Measurements from ENCODE around the gene HAUS6. TPM values are rescaled to one million over a fixed set of nuclear protein-coding genes. Genes with fewer than 3 reads are reported as not detected.
"Not testable (repeated sequence)": the region's sequence is repeated elsewhere in the genome, so short reads cannot be mapped to it uniquely, and the experiment has no call there.

The HAUS6 gene
- total and polyA plus RNA-seq, 2 of the 4 experiments (the other 2 are of a cell fraction), result 5.8 to 13.3 TPM

DNA sequence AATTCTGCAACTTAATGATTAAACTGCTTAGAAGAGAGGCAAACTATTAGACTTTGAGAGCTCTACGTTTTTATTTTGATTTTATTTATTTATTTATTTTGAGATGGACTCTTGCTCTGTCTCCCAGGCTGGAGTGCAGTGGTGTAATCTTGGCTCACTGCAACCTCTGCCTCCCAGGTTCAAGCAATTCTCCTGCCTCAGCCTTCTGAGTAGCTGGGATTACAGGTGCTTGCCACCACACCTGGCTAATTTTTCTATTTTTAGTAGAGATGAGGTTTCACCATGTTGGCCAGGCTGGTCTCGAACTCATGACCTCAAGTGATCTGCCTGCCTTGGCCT, 49.4 kb upstream of the HAUS6 start:
- WGBS, 2 experiments (ENCODE audit: extremely low coverage in 2 of 2, insufficient read length in 1 of 2), result no CpG with 5 or more reads among the region's 2 CpGs
- H2AFZ ChIP-seq (replicated peaks; ENCODE audit: low read length, poor library complexity); H3K9ac ChIP-seq (ENCODE audit: low read depth, low read length); intact Hi-C loops (cut with micrococcal nuclease); H3K36me3 ChIP-seq (ENCODE audit: control insufficient read depth, insufficient read depth, low read length); H3K4me3 ChIP-seq (ENCODE audit: insufficient read depth, low read depth, low read length); H2BK15ac ChIP-seq (ENCODE audit: low read depth, low read length); H4K8ac ChIP-seq (ENCODE audit: low read depth in 2 of 2, low read length in 2 of 2); H2BK120ac ChIP-seq (ENCODE audit: low read depth, low read length); H3K4ac ChIP-seq (ENCODE audit: low read depth, low read length); BruUV-seq (replicated peaks); H2BK5ac ChIP-seq (ENCODE audit: low read depth, low read length, poor library complexity, severe bottlenecking); H3K4me2 ChIP-seq (ENCODE audit: low read depth, low read length); H3K14ac ChIP-seq (replicated peaks; ENCODE audit: low read depth, low read length); H4K5ac ChIP-seq (ENCODE audit: low read depth, low read length); CTCF ChIA-PET; H3K27me3 ChIP-seq (ENCODE audit: control insufficient read depth, insufficient read depth, low read length); H4K91ac ChIP-seq (ENCODE audit: insufficient read depth, low read depth, low read length); H3K9me3 ChIP-seq (ENCODE audit: control insufficient read depth, insufficient read depth, low read length); H3K79me1 ChIP-seq (ENCODE audit: low read depth in 1 of 2, low read length in 2 of 2); H2BK20ac ChIP-seq (ENCODE audit: low read depth, low read length); H3K56ac ChIP-seq (ENCODE audit: extremely low read depth, insufficient read depth, low read length); dilution Hi-C loops (cut with HindIII; ENCODE audit: low sequenced_read_pairs, unreplicated experiment); H2AK9ac ChIP-seq (replicated peaks; ENCODE audit: low read depth, low read length, poor library complexity); H3K27ac ChIP-seq (ENCODE audit: insufficient read depth, low read length); H3K23ac ChIP-seq (ENCODE audit: low read depth, low read length); H3K18ac ChIP-seq (ENCODE audit: low read depth, low read length); ATAC-seq (ENCODE audit: low read depth); POLR2A ChIA-PET (ENCODE audit: unreplicated experiment); H4K20me1 ChIP-seq (ENCODE audit: insufficient read depth, low read length); DNase-seq; H2AK5ac ChIP-seq (ENCODE audit: low read depth, low read length): not testable (repeated sequence)
- peaks cover 12% of the 10 kb centered on the region for H3K9me1 ChIP-seq (ENCODE audit: insufficient read depth, low read length)
- in situ Hi-C loops (cut with MboI; ENCODE audit: low sequenced_read_pairs), result loop anchor here (25.0 kb wide), 2 partner anchors 665 to 890 kb away; no protein-coding TSS in a partner anchor
- peaks cover 12% of the 10 kb centered on the region for H3K4me1 ChIP-seq (ENCODE audit: control insufficient read depth, insufficient read depth, low read length)

Data from IMR-90 (cell line).